ENCODE measurements around the gene RELN.

DNA sequence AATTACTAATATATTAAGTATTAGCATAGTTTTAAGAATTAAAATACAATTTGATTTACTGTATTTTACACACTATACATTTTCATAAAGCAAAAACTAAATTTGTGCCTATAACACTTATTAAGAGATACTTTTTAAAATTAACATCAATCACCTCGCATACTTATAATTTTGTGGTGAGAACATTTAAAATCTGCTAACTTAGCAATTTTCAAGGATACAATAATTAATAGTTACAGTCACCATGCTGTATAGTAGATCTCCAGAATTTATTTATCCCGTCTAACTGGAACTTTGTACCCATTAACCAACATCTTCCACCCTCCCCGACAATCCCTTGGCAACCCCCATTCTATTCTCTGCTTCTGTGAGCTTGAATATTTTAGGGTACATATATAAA, 47.5 kb downstream of the RELN start:
- TF ChIP-seq, protein P1, sequence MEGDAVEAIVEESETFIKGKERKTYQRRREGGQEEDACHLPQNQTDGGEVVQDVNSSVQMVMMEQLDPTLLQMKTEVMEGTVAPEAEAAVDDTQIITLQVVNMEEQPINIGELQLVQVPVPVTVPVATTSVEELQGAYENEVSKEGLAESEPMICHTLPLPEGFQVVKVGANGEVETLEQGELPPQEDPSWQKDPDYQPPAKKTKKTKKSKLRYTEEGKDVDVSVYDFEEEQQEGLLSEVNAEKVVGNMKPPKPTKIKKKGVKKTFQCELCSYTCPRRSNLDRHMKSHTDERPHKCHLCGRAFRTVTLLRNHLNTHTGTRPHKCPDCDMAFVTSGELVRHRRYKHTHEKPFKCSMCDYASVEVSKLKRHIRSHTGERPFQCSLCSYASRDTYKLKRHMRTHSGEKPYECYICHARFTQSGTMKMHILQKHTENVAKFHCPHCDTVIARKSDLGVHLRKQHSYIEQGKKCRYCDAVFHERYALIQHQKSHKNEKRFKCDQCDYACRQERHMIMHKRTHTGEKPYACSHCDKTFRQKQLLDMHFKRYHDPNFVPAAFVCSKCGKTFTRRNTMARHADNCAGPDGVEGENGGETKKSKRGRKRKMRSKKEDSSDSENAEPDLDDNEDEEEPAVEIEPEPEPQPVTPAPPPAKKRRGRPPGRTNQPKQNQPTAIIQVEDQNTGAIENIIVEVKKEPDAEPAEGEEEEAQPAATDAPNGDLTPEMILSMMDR (IDR thresholded peaks at IDR 0.05 in 4 of 5, conservative IDR thresholded peaks at IDR 0.05 in 1 of 5) = no peak
- no peak for TF ChIP-seq POLR2A (IDR thresholded peaks at IDR 0.05)

All from gastrocnemius medialis (tissue), 4 donors.